HepG2 (cell line): ENCODE results near the gene PLPP3. TPM values are rescaled to one million over a fixed set of nuclear protein-coding genes. Genes with fewer than 3 reads are reported as not detected.

Experiments used
- CREB1 ChIP-seq, 2 experiments: fragments of 450-650 bp in 1 of 2; IDR thresholded peaks; 2 replicates each; pipeline ENCODE4 v1.6.1; 2016 to 2017; ENCODE audit warnings: control low read depth in 1 of 2, mild to moderate bottlenecking in 1 of 2, missing compliant biosample characterization in 1 of 2, missing genetic modification characterization in 1 of 2
- POGK ChIP-seq: sonication (generic); formaldehyde crosslinking; conservative IDR thresholded peaks from 2 replicates; pipeline ENCODE4 v1.8.0; 2022; ENCODE audit warnings: mild to moderate bottlenecking, moderate library complexity, missing genetic modification reagents
- RBAK ChIP-seq: sonication (generic); formaldehyde crosslinking; IDR thresholded peaks from 2 replicates; pipeline ENCODE4 v1.5.1; 2020; ENCODE audit warnings: mild to moderate bottlenecking, missing genetic modification reagents
- SAFB2 ChIP-seq: sonication (generic); formaldehyde crosslinking; IDR thresholded peaks from 2 replicates; pipeline ENCODE4 v1.5.1; 2020; ENCODE audit warnings: missing genetic modification reagents, low read depth, mild to moderate bottlenecking, borderline replicate concordance
- SNAPC2 ChIP-seq: sonication (generic); formaldehyde crosslinking; IDR thresholded peaks from 2 replicates; pipeline ENCODE4 v1.8.1; 2022; ENCODE audit warnings: mild to moderate bottlenecking, missing genetic modification reagents
- SP4 ChIP-seq: sonication (generic); formaldehyde crosslinking; IDR thresholded peaks from 2 replicates; pipeline ENCODE4 v1.8.1; 2023; ENCODE audit warnings: mild to moderate bottlenecking, missing genetic modification reagents
- TEAD3 ChIP-seq: optimal IDR thresholded peaks from 2 replicates; pipeline ENCODE3; 2016; ENCODE audit warnings: borderline replicate concordance
- ZNF230 ChIP-seq: sonication (generic); formaldehyde crosslinking; IDR thresholded peaks from 2 replicates; pipeline ENCODE4 v1.4.0; 2020; ENCODE audit warnings: mild to moderate bottlenecking, missing genetic modification reagents
- ZNF362 ChIP-seq: sonication (generic); formaldehyde crosslinking; IDR thresholded peaks from 2 replicates; pipeline ENCODE4 v1.4.0; 2020; ENCODE audit warnings: missing genetic modification reagents, mild to moderate bottlenecking, borderline replicate concordance
- ZSCAN31 ChIP-seq: sonication (generic); formaldehyde crosslinking; IDR thresholded peaks from 2 replicates; pipeline ENCODE4 v1.5.0; 2020; ENCODE audit warnings: low read depth, mild to moderate bottlenecking, missing genetic modification reagents
- polyA plus RNA-seq, 8 experiments: library from polyadenylated mRNA; depleted of rRNA in 3 of 8; stranded (reverse) in 7 of 8; unstranded in 1 of 8; fragments of >200 nt; fragmentation: Illumina TruSeq in 4 of 8; extraction: Trizol in 4 of 8; gene quantifications; 2 replicates each; pipeline versions ENCODE4 v1.2.1 to v1.2.3, GENCODE V29; 2011 to 2016; ENCODE audit warnings: low read depth in 4 of 8, missing spikeins in 1 of 8, mixed read lengths in 1 of 8; ENCODE audit not compliant: insufficient read depth in 1 of 8
- total RNA-seq, 5 experiments: library from RNA; depleted of rRNA; stranded (reverse); fragments of >200 nt; fragmentation: Illumina TruSeq; extraction: Trizol; gene quantifications; 2 replicates each; pipeline ENCODE4 v1.2.3, GENCODE V29; 2016; ENCODE audit warnings: low read depth in 1 of 5
- TF ChIP-seq, protein P1 (sequence below): sonication (generic); formaldehyde crosslinking; IDR thresholded peaks from 2 replicates; pipeline ENCODE4 v1.5.1; 2020; ENCODE audit warnings: missing genetic modification reagents, mild to moderate bottlenecking, borderline replicate concordance
- TF ChIP-seq, protein P2 (sequence below): IDR thresholded peaks from 2 replicates; pipeline ENCODE4 v1.6.1; 2016; ENCODE audit warnings: missing compliant biosample characterization, missing genetic modification reagents, borderline replicate concordance
- TF ChIP-seq, protein P3 (sequence below): sonication (generic); formaldehyde crosslinking; IDR thresholded peaks from 2 replicates; pipeline ENCODE4 v1.5.1; 2020; ENCODE audit warnings: missing genetic modification reagents, mild to moderate bottlenecking, borderline replicate concordance
- TF ChIP-seq, protein P4 (sequence below): sonication (generic); formaldehyde crosslinking; IDR thresholded peaks from 2 replicates; pipeline ENCODE4 v1.8.1; 2023; ENCODE audit warnings: missing genetic modification reagents, inconsistent platforms, borderline replicate concordance

Gene PLPP3
- total and polyA plus RNA-seq, 2 of the 13 experiments (the other 11 are each of a cell fraction or from before 2014, with no cell fraction given) = 49.7 to 65.8 TPM

GRCh38 chr1:56509713-56510641 lies 69.4 kb downstream of the PLPP3 start (continued):
- peak; percentile 53; the same call in 1 of the 2 replicates for TF ChIP-seq ZNF362 (CRISPR knock-in tag)
- TF ChIP-seq, protein P1, sequence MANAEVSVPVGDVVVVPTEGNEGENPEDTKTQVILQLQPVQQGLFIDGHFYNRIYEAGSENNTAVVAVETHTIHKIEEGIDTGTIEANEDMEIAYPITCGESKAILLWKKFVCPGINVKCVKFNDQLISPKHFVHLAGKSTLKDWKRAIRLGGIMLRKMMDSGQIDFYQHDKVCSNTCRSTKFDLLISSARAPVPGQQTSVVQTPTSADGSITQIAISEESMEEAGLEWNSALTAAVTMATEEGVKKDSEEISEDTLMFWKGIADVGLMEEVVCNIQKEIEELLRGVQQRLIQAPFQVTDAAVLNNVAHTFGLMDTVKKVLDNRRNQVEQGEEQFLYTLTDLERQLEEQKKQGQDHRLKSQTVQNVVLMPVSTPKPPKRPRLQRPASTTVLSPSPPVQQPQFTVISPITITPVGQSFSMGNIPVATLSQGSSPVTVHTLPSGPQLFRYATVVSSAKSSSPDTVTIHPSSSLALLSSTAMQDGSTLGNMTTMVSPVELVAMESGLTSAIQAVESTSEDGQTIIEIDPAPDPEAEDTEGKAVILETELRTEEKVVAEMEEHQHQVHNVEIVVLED = no peak
- peak; percentile 32 for TF ChIP-seq TEAD3 (CRISPR knock-in tag)
- TF ChIP-seq, protein P2, sequence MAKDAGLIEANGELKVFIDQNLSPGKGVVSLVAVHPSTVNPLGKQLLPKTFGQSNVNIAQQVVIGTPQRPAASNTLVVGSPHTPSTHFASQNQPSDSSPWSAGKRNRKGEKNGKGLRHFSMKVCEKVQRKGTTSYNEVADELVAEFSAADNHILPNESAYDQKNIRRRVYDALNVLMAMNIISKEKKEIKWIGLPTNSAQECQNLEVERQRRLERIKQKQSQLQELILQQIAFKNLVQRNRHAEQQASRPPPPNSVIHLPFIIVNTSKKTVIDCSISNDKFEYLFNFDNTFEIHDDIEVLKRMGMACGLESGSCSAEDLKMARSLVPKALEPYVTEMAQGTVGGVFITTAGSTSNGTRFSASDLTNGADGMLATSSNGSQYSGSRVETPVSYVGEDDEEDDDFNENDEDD (CRISPR knock-in tag) = no peak
- peak; percentile 46; the same call in 1 of the 2 replicates for TF ChIP-seq RBAK (CRISPR knock-in tag)
- TF ChIP-seq SP4 (CRISPR knock-in tag) = no peak
- no peak for TF ChIP-seq CREB1 (IDR thresholded peaks at IDR 0.05)
- peak; percentile 54; the same call in 1 of the 2 replicates for TF ChIP-seq CREB1 (CRISPR knock-in tag; IDR thresholded peaks at IDR 0.05)
- TF ChIP-seq SAFB2 = no peak
- TF ChIP-seq SNAPC2 = no peak
- TF ChIP-seq, protein P3, sequence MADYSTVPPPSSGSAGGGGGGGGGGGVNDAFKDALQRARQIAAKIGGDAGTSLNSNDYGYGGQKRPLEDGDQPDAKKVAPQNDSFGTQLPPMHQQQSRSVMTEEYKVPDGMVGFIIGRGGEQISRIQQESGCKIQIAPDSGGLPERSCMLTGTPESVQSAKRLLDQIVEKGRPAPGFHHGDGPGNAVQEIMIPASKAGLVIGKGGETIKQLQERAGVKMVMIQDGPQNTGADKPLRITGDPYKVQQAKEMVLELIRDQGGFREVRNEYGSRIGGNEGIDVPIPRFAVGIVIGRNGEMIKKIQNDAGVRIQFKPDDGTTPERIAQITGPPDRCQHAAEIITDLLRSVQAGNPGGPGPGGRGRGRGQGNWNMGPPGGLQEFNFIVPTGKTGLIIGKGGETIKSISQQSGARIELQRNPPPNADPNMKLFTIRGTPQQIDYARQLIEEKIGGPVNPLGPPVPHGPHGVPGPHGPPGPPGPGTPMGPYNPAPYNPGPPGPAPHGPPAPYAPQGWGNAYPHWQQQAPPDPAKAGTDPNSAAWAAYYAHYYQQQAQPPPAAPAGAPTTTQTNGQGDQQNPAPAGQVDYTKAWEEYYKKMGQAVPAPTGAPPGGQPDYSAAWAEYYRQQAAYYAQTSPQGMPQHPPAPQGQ = no peak
- TF ChIP-seq, protein P4, sequence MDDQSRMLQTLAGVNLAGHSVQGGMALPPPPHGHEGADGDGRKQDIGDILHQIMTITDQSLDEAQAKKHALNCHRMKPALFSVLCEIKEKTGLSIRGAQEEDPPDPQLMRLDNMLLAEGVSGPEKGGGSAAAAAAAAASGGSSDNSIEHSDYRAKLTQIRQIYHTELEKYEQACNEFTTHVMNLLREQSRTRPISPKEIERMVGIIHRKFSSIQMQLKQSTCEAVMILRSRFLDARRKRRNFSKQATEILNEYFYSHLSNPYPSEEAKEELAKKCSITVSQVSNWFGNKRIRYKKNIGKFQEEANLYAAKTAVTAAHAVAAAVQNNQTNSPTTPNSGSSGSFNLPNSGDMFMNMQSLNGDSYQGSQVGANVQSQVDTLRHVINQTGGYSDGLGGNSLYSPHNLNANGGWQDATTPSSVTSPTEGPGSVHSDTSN = no peak
- TF ChIP-seq ZSCAN31 (CRISPR knock-in tag) = no peak
- TF ChIP-seq ZNF230 = 0 out of 2 replicates have a peak, but pooled peaks have one; percentile 31
- TF ChIP-seq POGK (CRISPR knock-in tag) = no peak
